Stomach (tissue), 9 donors: ENCODE measurements around the gene EHMT2. TPM values are rescaled to one million over a fixed set of nuclear protein-coding genes. Genes with fewer than 3 reads are reported as not detected.
A peak's percentile ranks its signal among the peaks of the same experiment; 100 is the strongest.

Experiments
- DNase-seq, 2 donors: peaks; one replicate each; pipeline versions ENCODE4 v3.0.0 to v3.0.0-alpha.2; 2013 to 2019
- H3K27ac ChIP-seq, 5 donors: fragments of 200-600 bp in 4 of 5; sonication (generic) in 4 of 5; one replicate each; pipeline ENCODE4 v1.5.1; 2013 to 2019; ENCODE audit warnings: mild to moderate bottlenecking in 1 of 5, moderate library complexity in 1 of 5
- H3K27me3 ChIP-seq, 3 donors: fragments of 200-600 bp; sonication (generic); one replicate each; pipeline ENCODE4 v1.5.1; 2017 to 2019; ENCODE audit warnings: mixed run types in 1 of 3
- H3K36me3 ChIP-seq, 4 donors: fragments of 200-600 bp; sonication (generic); 1 replicate in 3 of 4; 2 replicates in 1 of 4; pipeline ENCODE4 v1.5.1; 2016 to 2019
- H3K4me1 ChIP-seq, 4 donors: fragments of 200-600 bp; sonication (generic); one replicate each; pipeline ENCODE4 v1.5.1; 2016 to 2019
- H3K4me3 ChIP-seq, 4 donors: fragments of 200-600 bp; sonication (generic) in 3 of 4; one replicate each; pipeline ENCODE4 v1.5.1; 2016 to 2019; ENCODE audit warnings: mild to moderate bottlenecking in 1 of 4
- H3K9me3 ChIP-seq, 4 donors: fragments of 200-600 bp; sonication (generic); one replicate each; pipeline ENCODE4 v1.5.1; 2016 to 2019
- CTCF ChIP-seq, 7 experiments: fragments of 450-650 bp in 4 of 7; fragments of 200-600 bp in 3 of 7; sonication (generic) in 3 of 7; IDR thresholded peaks; one replicate each; pipeline ENCODE4 v1.5.1; 2016 to 2019; ENCODE audit warnings: antibody characterized with exemption in 7 of 7, control low read depth in 2 of 7, mild to moderate bottlenecking in 1 of 7
- EP300 ChIP-seq: sonication (generic); formaldehyde crosslinking; IDR thresholded peaks from one replicate; pipeline ENCODE4 v1.6.1; 2017; ENCODE audit warnings: antibody characterized with exemption
- POLR2A ChIP-seq, 4 donors: fragments of 450-650 bp; IDR thresholded peaks; one replicate each; pipeline ENCODE4 v1.6.1; 2016; ENCODE audit warnings: antibody characterized with exemption in 4 of 4, control low read depth in 2 of 4, mild to moderate bottlenecking in 1 of 4, moderate library complexity in 1 of 4
- POLR2AphosphoS5 ChIP-seq, 3 donors: sonication (generic); formaldehyde crosslinking; IDR thresholded peaks; one replicate each; pipeline ENCODE4 v1.6.1; 2016; ENCODE audit warnings: antibody characterized with exemption in 3 of 3
- WGBS, 5 donors: extraction: QIAGEN DNeasy Blood & Tissue Kit in 3 of 5; methylation state at CpG; one replicate each; pipeline versions ENCODE4 v1.1.5 to v1.1.7; 2013 to 2018; 5-methylcytosine and 5-hydroxymethylcytosine counted together
- intact Hi-C: fragments of 100-400 bp; cut with DNase I; formaldehyde crosslinking; loops from one replicate; pipeline ENCODE4 v1.15.1; 2023; ENCODE audit warnings: low total_unique reads
- polyA plus RNA-seq, 3 donors: library from polyadenylated mRNA; stranded (reverse); fragments of 200-250 nt; gene quantifications; one replicate each; pipeline ENCODE4 v1.2.3, GENCODE V29; 2013
- total RNA-seq, 5 donors: library from RNA; depleted of rRNA; stranded (reverse); fragments of >200 nt; gene quantifications; one replicate each; pipeline versions ENCODE4 v1.1.0 to v1.2.3, GENCODE V29; 2014 to 2016
- donor health status: healthy with polysubstance abuse.
- donor health status: Bipolar disorder and iron deficiency.
- donor health status: healthy.

The EHMT2 gene
- total and polyA plus RNA-seq, 8 donors, result 12.1 to 58.0 (median 33.5) TPM

GRCh38 chr6:31880616-31881015, 16.9 kb downstream of the EHMT2 start:
- WGBS, 5 donors, result 83 to 93% (median 91%) methylated on average over 10 of the region's 10 CpGs
- no peaks in the 10 kb centered on the region for H3K27me3 ChIP-seq
- TF ChIP-seq POLR2A (IDR thresholded peaks at IDR 0.05) (no peak), EP300 (no peak), CTCF (IDR thresholded peaks at IDR 0.05) (no peak), POLR2AphosphoS5 (IDR thresholded peaks at IDR 0.05) (no peak)
- peaks cover 52 to 69% (median 63%) of the 10 kb centered on the region in 4 donors for H3K36me3 ChIP-seq
- intact Hi-C loops, result no loop called here
- peak overlapping the region in 2 of 5 donors; percentile 87 to 94 for H3K27ac ChIP-seq
- no peak for DNase-seq
- H3K4me3 ChIP-seq, result no peak overlapping the region
- H3K4me1 ChIP-seq, result peaks cover 10 to 31% (median 18%) of the 10 kb centered on the region in 4 donors
- H3K9me3 ChIP-seq, result no peaks in the 10 kb centered on the region

GRCh38 chr6:31879901-31880300, 17.6 kb downstream of the EHMT2 start:
- Histone ChIP-seq H3K27me3 (no peaks in the 10 kb centered on the region), H3K4me3 (peak overlapping the region in 2 of 4 donors; percentile 5 to 36), H3K36me3 (peaks cover 46 to 65% (median 56%) of the 10 kb centered on the region in 4 donors), H3K9me3 (no peaks in the 10 kb centered on the region), H3K27ac (peak overlapping the region; percentile 85 to 95 (median 92)), H3K4me1 (peaks cover 12 to 38% (median 22%) of the 10 kb centered on the region in 4 donors)
- intact Hi-C loops, result no loop called here
- peak; percentile 64 to 73 for DNase-seq
- 30 to 65% (median 58%) methylated on average over 2 to 10 of the region's 10 CpGs for WGBS, 5 donors
- no peak for TF ChIP-seq POLR2A (IDR thresholded peaks at IDR 0.05)

GRCh38 chr6:31879143-31879542, 18.4 kb downstream of the EHMT2 start:
- Histone ChIP-seq H3K9me3 (no peaks in the 10 kb centered on the region), H3K4me1 (peaks cover 17 to 44% (median 24%) of the 10 kb centered on the region in 4 donors), H3K36me3 (peaks cover 45 to 65% (median 52%) of the 10 kb centered on the region in 4 donors), H3K27ac (peak overlapping the region; percentile 85 to 95 (median 92)), H3K4me3 (peak overlapping the region; percentile 36 to 59 (median 47)), H3K27me3 (no peaks in the 10 kb centered on the region)
- 23 to 65% (median 43%) methylated on average over 9 to 13 of the region's 13 CpGs for WGBS, 5 donors
- no peak for DNase-seq
- intact Hi-C loops, result no loop called here
- TF ChIP-seq POLR2AphosphoS5 (IDR thresholded peaks at IDR 0.05) (peak in 1 of 3 donors; percentile 8), EP300 (no peak)

GRCh38 chr6:31878726-31879125, 18.8 kb downstream of the EHMT2 start, which contains the start of gene SLC44A4:
TSS of gene SLC44A4 (minus strand) at chr6:31878997. CDS start at chr6:31878980, 17 bp downstream.
- Histone ChIP-seq H3K27ac (peak within 1 kb of the TSS; percentile 85 to 95 (median 92)), H3K27me3 (no peaks in the 10 kb centered on the region), H3K4me1 (peaks cover 17 to 44% (median 26%) of the 10 kb centered on the region in 4 donors), H3K9me3 (no peaks in the 10 kb centered on the region), H3K4me3 (peak within 1 kb of the TSS; percentile 36 to 59 (median 47)), H3K36me3 (peaks cover 41 to 65% (median 48%) of the 10 kb centered on the region in 4 donors)
- intact Hi-C loops, result no loop called here
- TF ChIP-seq POLR2AphosphoS5 (IDR thresholded peaks at IDR 0.05), result peak in 2 of 3 donors; percentile 79 to 84
- peak in 1 of 4 donors; percentile 46 for TF ChIP-seq POLR2A (IDR thresholded peaks at IDR 0.05)
- no peak for TF ChIP-seq CTCF (IDR thresholded peaks at IDR 0.05)
- TF ChIP-seq EP300, result no peak
- WGBS, 5 donors, result 28 to 46% (median 32%) methylated on average over 11 to 18 of the region's 18 CpGs
- DNase-seq, result peak; percentile 71 to 89

- intact Hi-C loops, result no loop called here
- peak overlapping the region; percentile 36 to 59 (median 47) for H3K4me3 ChIP-seq
- peaks cover 17 to 44% (median 28%) of the 10 kb centered on the region in 4 donors for H3K4me1 ChIP-seq
- H3K36me3 ChIP-seq, result peaks cover 36 to 65% (median 43%) of the 10 kb centered on the region in 4 donors
- DNase-seq, result no peak
- H3K9me3 ChIP-seq, result no peaks in the 10 kb centered on the region
- peak overlapping the region; percentile 85 to 95 (median 92) for H3K27ac ChIP-seq
- no peaks in the 10 kb centered on the region for H3K27me3 ChIP-seq
- 27 to 46% (median 38%) methylated on average over 3 of the region's 3 CpGs for WGBS, 5 donors
- TF ChIP-seq POLR2A (IDR thresholded peaks at IDR 0.05) (no peak), CTCF (IDR thresholded peaks at IDR 0.05) (no peak), POLR2AphosphoS5 (IDR thresholded peaks at IDR 0.05) (no peak), EP300 (no peak)
Observed at GRCh38 chr6:31878222-31878621, 19.3 kb downstream of the EHMT2 start.
